Natural killer cell (primary cell): ENCODE results near the gene TSPOAP1. TPM values are rescaled to one million over a fixed set of nuclear protein-coding genes. Genes with fewer than 3 reads are reported as not detected.

Experiments
- ATAC-seq, 3 donors: fragments of 150-1000 bp in 2 of 3; fragments of 200-7000 bp in 1 of 3; cut with Tn5 transposase; 1 replicate in 1 of 3; 2 replicates in 2 of 3; pipeline ENCODE4 v1.10.0; 2021; ENCODE audit warnings: mild to moderate bottlenecking in 2 of 3, moderate library complexity in 2 of 3
- DNase-seq, 2 donors: peaks; one replicate each; pipeline versions ENCODE4 v3.0.0 to v3.0.0-alpha.2; 2013 to 2021; ENCODE audit warnings: mixed read lengths in 1 of 2
- H3K27ac ChIP-seq: one replicate; pipeline ENCODE4 v1.5.1; 2013; ENCODE audit warnings: mild to moderate bottlenecking, low read length
- H3K27me3 ChIP-seq: one replicate; pipeline ENCODE4 v1.6.1; 2013; ENCODE audit warnings: low read length; ENCODE audit not compliant: control insufficient read depth, insufficient read depth
- H3K36me3 ChIP-seq: one replicate; pipeline ENCODE4 v1.6.1; 2013; ENCODE audit warnings: low read length; ENCODE audit not compliant: control insufficient read depth, insufficient read depth
- H3K4me1 ChIP-seq: one replicate; pipeline ENCODE4 v1.6.1; 2013; ENCODE audit warnings: low read length; ENCODE audit not compliant: control insufficient read depth, insufficient read depth
- H3K4me3 ChIP-seq: one replicate; pipeline ENCODE4 v1.5.1; 2013; ENCODE audit warnings: low read length
- H3K9me3 ChIP-seq: one replicate; pipeline ENCODE4 v1.6.1; 2013; ENCODE audit warnings: low read length; ENCODE audit not compliant: control insufficient read depth, insufficient read depth
- H3K27ac Mint-ChIP-seq, 2 donors: one replicate each; pipeline ENCODE4 v1.8.0; 2022; ENCODE audit warnings: mild to moderate bottlenecking in 2 of 2, mixed read lengths in 2 of 2, moderate library complexity in 1 of 2
- H3K27me3 Mint-ChIP-seq, 2 donors: one replicate each; pipeline ENCODE4 v1.8.0; 2022; ENCODE audit warnings: low read depth in 2 of 2, mixed read lengths in 2 of 2
- H3K36me3 Mint-ChIP-seq: one replicate; pipeline ENCODE4 v1.8.0; 2022; ENCODE audit warnings: mixed read lengths
- H3K4me1 Mint-ChIP-seq, 2 donors: one replicate each; pipeline ENCODE4 v1.8.0; 2022; ENCODE audit warnings: mixed read lengths in 2 of 2
- H3K4me3 Mint-ChIP-seq: one replicate; pipeline ENCODE4 v1.8.0; 2022; ENCODE audit warnings: mild to moderate bottlenecking, moderate library complexity, mixed read lengths
- H3K9me3 Mint-ChIP-seq, 2 donors: one replicate each; pipeline ENCODE4 v1.8.0; 2022; ENCODE audit warnings: mixed read lengths in 2 of 2
- WGBS: methylation state at CpG from one replicate; pipeline ENCODE4 v1.1.7; 2013; ENCODE audit warnings: missing lambda C conversion rate; ENCODE audit not compliant: insufficient coverage; 5-methylcytosine and 5-hydroxymethylcytosine counted together
- intact Hi-C: fragments of 100-400 bp; cut with micrococcal nuclease; formaldehyde crosslinking; loops from one replicate; pipeline ENCODE4 v1.14.2; 2022
- total RNA-seq, 4 donors: library from RNA; stranded (reverse); fragments of 120-200 nt in 1 of 4; gene quantifications; one replicate each; pipeline versions ENCODE4 v1.2.3 to v1.2.4, GENCODE V29; 2013 to 2022
- TF ChIP-seq, protein P1 (sequence below): fragments of 200-600 bp; IDR thresholded peaks from one replicate; pipeline ENCODE4 v1.8.0; 2022; ENCODE audit warnings: antibody characterized with exemption

Gene TSPOAP1
- total RNA-seq, 3 donors from 2014 or later (not counting 1 experiment from before 2014, with no cell fraction given), result 176 to 282 (median 246) TPM

DNA sequence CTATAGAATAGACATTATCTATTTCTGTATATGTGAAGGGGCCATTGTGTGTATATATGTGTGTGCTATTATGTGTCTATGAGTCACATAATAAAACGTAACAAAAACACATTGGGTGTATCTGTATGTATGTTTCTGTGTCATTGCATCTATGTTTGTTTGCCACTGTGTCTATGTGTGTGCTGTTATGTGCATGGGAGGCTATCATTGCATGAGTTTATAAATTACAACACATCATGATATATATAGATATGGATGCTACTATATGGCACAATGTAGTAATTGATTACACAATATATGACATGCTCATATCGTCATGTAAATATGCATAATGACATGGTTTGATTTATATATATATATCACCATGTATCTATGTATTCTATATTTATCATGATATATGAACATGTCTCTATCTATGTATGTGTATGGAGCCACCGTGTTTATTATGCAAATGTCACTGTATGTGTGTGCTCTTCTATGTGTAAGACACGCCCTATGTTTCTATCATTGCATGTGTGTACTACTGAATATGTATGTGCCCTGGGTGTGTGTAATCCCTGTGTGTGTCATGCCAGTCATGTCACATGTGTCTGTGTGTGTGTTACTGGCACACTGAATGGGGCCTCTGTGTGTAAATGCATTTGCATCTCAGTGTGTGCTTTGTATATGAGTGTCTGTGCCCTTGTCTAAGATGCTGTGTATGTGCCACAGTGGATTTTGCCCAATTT lies 1.4 kb upstream of the TSPOAP1 start:
- Mint-ChIP-seq H3K27ac (peak overlapping the region; percentile 87 to 93), H3K27me3 (no peaks in the 10 kb centered on the region), H3K4me1 (peaks cover 75 to 93% of the 10 kb centered on the region in 2 donors), H3K9me3 (no peaks in the 10 kb centered on the region), H3K36me3 (peaks cover 7% of the 10 kb centered on the region), H3K4me3 (peak overlapping the region; percentile 90)
- H3K4me3 ChIP-seq, result peak overlapping the region; percentile 94
- TF ChIP-seq, protein P1, sequence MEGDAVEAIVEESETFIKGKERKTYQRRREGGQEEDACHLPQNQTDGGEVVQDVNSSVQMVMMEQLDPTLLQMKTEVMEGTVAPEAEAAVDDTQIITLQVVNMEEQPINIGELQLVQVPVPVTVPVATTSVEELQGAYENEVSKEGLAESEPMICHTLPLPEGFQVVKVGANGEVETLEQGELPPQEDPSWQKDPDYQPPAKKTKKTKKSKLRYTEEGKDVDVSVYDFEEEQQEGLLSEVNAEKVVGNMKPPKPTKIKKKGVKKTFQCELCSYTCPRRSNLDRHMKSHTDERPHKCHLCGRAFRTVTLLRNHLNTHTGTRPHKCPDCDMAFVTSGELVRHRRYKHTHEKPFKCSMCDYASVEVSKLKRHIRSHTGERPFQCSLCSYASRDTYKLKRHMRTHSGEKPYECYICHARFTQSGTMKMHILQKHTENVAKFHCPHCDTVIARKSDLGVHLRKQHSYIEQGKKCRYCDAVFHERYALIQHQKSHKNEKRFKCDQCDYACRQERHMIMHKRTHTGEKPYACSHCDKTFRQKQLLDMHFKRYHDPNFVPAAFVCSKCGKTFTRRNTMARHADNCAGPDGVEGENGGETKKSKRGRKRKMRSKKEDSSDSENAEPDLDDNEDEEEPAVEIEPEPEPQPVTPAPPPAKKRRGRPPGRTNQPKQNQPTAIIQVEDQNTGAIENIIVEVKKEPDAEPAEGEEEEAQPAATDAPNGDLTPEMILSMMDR, result no peak
- H3K36me3 ChIP-seq, result peaks cover 23% of the 10 kb centered on the region
- peak overlapping the region; percentile 99 for H3K27ac ChIP-seq
- peaks cover 64% of the 10 kb centered on the region for H3K4me1 ChIP-seq
- ATAC-seq (peak in 2 of 3 donors; percentile 1 to 8), DNase-seq (peak; percentile 41 to 69)
- intact Hi-C loops, result loop anchor here (1.0 to 2.0 kb wide), 5 partner anchors 7 to 25 kb away; partner anchors contain the start of gene SUPT4H1
- H3K27me3 ChIP-seq, result no peaks in the 10 kb centered on the region
- H3K9me3 ChIP-seq, result no peaks in the 10 kb centered on the region
- 0% methylated on average over 3 of the region's 4 CpGs for WGBS

DNA sequence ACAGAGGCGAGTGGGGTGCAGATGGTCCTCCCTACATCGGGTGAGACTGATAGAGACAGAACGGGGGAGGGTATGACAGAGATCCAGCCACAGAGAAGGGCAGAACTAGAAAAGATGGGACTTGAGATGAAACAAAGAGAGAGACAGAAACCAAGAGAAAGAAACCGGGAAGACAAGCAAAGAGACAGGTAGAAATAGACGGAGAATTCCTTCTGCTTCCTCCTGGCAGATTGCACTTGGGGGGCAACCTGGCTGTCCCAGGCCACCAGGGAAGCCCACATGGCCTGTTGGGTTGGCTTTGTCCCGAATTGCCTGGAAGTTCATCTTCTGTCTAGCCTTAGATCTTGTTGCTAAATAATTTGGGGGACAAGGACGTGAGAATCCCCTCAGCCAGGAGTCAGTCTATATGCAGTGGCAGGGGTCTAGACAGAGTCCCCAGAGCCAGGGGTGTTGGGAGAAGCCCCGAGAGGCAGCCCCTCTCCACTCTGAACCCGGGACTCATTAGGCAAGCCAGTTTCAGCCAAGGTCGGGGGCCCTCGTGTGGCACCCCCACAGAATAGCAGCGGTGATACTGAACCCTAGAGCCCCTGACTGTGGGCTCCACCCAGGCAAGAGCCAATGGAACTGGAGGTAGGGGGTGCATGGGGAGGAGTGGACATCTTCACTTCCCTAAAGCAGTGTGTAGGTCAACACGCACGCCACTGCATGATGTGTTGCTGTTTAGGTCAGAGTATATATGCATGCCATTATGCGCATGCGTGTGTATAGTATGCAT lies 627 bp upstream of the TSPOAP1 start:
- H3K36me3 ChIP-seq, result peaks cover 23% of the 10 kb centered on the region
- WGBS, result 1% methylated on average over 16 of the region's 16 CpGs
- no peaks in the 10 kb centered on the region for H3K9me3 Mint-ChIP-seq
- peak overlapping the region; percentile 87 to 93 for H3K27ac Mint-ChIP-seq
- DNase-seq (peak; percentile 70 to 83), ATAC-seq (peak; percentile 32 to 67 (median 33))
- TF ChIP-seq, protein P1, result peak; percentile 75
- intact Hi-C loops, result loop anchor here (1.0 to 2.0 kb wide), 5 partner anchors 8 to 24 kb away; partner anchors contain the start of gene SUPT4H1
- no peaks in the 10 kb centered on the region for H3K27me3 Mint-ChIP-seq
- peak overlapping the region; percentile 94 for H3K4me3 ChIP-seq
- H3K4me1 Mint-ChIP-seq, result peaks cover 68 to 86% of the 10 kb centered on the region in 2 donors
- H3K27ac ChIP-seq, result peak overlapping the region; percentile 84
- no peaks in the 10 kb centered on the region for H3K9me3 ChIP-seq
- peak overlapping the region; percentile 90 for H3K4me3 Mint-ChIP-seq
- H3K4me1 ChIP-seq, result peaks cover 62% of the 10 kb centered on the region
- H3K27me3 ChIP-seq, result no peaks in the 10 kb centered on the region
- peaks cover 7% of the 10 kb centered on the region for H3K36me3 Mint-ChIP-seq

DNA sequence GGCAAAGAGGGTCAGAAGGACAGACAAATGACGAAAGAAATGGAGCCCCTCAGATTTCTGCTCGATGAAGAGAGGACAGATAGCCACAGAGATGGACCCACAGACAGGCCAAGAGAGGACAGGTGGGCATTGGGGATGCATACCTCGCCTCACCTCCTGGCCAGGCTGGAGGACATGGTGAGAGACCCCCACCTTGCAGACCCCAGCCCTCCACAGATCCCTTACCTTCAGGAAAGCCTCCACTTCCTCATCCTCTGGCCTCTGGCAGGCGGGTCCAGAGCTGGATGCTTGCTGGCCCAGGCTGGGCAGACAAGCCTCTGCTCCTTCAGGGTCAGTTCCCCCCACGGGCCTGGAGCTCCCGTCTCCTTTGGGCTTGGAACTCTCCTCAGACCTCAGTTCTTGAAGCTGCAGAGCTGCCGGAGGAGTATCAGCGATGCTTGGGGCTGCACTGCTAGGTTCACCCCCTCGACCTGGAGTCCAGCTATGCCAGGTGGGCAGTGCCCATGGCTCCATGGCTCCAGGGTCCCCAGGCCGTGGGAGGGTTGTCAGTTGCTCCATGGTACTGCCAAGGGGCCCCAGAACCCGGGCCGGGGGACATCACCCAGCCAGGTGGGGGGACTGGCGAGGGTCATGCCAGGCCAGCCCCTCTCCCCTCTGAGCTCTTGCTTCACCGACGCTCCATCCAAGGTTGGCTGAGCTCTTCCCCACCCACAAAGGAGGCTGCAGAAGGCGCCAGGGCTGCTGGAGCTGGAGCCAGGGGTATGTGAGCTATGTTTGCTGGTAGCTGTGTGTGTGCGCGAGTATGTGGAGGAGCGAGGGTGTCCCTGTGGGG lies 1.0 kb downstream of the TSPOAP1 start:
- H3K9me3 ChIP-seq, result no peaks in the 10 kb centered on the region
- peak overlapping the region; percentile 84 for H3K27ac ChIP-seq
- peak overlapping the region; percentile 87 to 93 for H3K27ac Mint-ChIP-seq
- WGBS, result 27% methylated on average over 19 of the region's 19 CpGs
- peaks cover 57 to 73% of the 10 kb centered on the region in 2 donors for H3K4me1 Mint-ChIP-seq
- no peaks in the 10 kb centered on the region for H3K27me3 ChIP-seq
- H3K4me3 ChIP-seq, result peak overlapping the region; percentile 94
- peak overlapping the region; percentile 90 for H3K4me3 Mint-ChIP-seq
- peaks cover 7% of the 10 kb centered on the region for H3K36me3 Mint-ChIP-seq
- TF ChIP-seq, protein P1, result no peak
- H3K36me3 ChIP-seq, result peaks cover 33% of the 10 kb centered on the region
- ATAC-seq, result peak in 1 of 3 donors; percentile 0
- peaks cover 68% of the 10 kb centered on the region for H3K4me1 ChIP-seq
- intact Hi-C loops, result loop anchor here (2.0 kb wide), 2 partner anchors 23 to 25 kb away; partner anchors contain the start of gene SUPT4H1
- H3K9me3 Mint-ChIP-seq, result no peaks in the 10 kb centered on the region
- H3K27me3 Mint-ChIP-seq, result no peaks in the 10 kb centered on the region
- peak in 1 of 2 donors; percentile 29 for DNase-seq
